Measurements from ENCODE around the gene CYP27A1. TPM values are rescaled to one million over a fixed set of nuclear protein-coding genes. Genes with fewer than 3 reads are reported as not detected.

CYP27A1 gene
- total RNA-seq, 1 experiment from 2014 or later, result 20.9 TPM

DNA sequence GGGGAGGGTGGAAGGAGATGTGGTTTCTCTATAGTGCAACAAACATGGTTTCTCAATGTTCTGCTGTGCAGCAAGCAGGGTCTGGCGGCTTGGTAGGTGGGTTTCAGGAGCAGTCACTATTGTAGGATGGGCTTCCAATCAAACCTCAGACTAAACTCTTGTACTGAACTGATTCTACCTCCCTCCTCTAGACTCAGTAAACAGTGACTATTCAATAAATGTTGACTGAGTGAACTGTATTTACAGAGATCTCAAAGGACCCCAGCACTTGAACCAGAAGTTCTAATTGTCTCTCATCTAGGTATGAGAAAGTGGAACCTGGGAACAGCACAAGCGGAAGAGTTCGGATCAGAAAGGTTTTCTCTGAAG is 26.8 kb upstream of the CYP27A1 start:
- Mint-ChIP-seq H3K36me3 (ENCODE audit: insufficient read depth, unreplicated experiment) (peaks cover 64% of the 10 kb centered on the region), H3K4me3 (ENCODE audit: unreplicated experiment) (no peak overlapping the region), H3K27me3 (ENCODE audit: insufficient read depth, unreplicated experiment) (no peaks in the 10 kb centered on the region), H3K27ac (ENCODE audit: unreplicated experiment) (no peak overlapping the region), H3K9me3 (ENCODE audit: unreplicated experiment) (no peaks in the 10 kb centered on the region), H3K4me1 (ENCODE audit: low read depth, unreplicated experiment) (no peaks in the 10 kb centered on the region)
- BruUV-seq (replicated peaks), result no TSS peak
- DNase-seq, result no peak
- H3K36me3 ChIP-seq (ENCODE audit: control insufficient read depth, insufficient read depth, low read length), result no peaks in the 10 kb centered on the region
- H3K27me3 ChIP-seq (replicated peaks; ENCODE audit: control insufficient read depth, insufficient read depth, low read length), result no peaks in the 10 kb centered on the region
- no peaks in the 10 kb centered on the region for H3K4me1 ChIP-seq
- no peaks in the 10 kb centered on the region for H3K9me3 ChIP-seq
- POLR2A ChIA-PET, result no interaction called here
- H3K4me3 ChIP-seq (ENCODE audit: low read depth, low read length), result no peak overlapping the region
- intact Hi-C loops (cut with micrococcal nuclease; ENCODE audit: unreplicated experiment), result no loop called here
- CTCF ChIA-PET, result no interaction called here
- TF ChIP-seq, protein P1, sequence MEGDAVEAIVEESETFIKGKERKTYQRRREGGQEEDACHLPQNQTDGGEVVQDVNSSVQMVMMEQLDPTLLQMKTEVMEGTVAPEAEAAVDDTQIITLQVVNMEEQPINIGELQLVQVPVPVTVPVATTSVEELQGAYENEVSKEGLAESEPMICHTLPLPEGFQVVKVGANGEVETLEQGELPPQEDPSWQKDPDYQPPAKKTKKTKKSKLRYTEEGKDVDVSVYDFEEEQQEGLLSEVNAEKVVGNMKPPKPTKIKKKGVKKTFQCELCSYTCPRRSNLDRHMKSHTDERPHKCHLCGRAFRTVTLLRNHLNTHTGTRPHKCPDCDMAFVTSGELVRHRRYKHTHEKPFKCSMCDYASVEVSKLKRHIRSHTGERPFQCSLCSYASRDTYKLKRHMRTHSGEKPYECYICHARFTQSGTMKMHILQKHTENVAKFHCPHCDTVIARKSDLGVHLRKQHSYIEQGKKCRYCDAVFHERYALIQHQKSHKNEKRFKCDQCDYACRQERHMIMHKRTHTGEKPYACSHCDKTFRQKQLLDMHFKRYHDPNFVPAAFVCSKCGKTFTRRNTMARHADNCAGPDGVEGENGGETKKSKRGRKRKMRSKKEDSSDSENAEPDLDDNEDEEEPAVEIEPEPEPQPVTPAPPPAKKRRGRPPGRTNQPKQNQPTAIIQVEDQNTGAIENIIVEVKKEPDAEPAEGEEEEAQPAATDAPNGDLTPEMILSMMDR (IDR thresholded peaks at IDR 0.05; ENCODE audit: insufficient read depth in 1 of 2, low read depth in 1 of 2, low read length in 1 of 2, severe bottlenecking in 1 of 2, unreplicated experiment in 1 of 2), result no peak

DNA sequence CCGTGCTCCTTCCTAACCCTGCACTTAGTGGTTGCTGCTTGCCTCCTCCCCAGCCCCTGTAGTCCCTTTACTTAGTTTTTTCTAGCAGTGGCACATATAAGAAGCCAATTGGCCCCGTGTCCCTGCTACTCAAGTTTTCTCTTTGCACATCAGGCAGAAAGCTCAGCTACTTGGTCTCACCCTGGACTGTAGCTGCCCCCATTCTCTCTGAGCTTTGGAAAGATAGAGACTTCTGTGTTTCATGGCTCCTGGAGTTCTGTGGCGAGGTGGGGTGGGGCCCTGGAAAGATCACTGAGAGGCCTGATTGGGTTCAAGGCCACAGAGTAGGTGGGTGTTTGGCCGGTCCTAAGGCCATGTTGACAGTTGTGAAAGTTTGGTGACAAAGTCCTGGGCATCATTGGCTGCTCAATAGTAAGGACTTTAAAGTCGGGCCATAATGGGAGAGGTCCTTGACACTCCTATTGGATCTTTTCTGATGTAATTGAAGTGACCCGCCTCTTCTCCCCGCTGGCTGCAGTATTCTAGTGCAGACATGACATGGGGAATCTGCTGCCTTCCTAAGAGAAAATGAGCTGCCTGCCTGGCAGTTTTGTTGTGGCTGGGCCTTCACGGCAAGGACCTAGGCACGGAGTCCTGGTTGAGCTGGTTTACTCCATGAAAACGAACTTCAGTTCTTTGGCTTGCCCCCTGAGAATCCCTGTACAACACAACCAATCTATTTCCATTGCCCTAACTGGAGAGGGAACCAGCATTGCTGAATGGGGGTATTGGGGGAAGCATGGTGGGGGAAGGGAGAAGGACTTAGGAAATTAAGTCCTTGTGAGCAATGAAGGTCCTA is 26.2 kb upstream of the CYP27A1 start:
- Mint-ChIP-seq H3K4me3 (ENCODE audit: unreplicated experiment) (no peak overlapping the region), H3K4me1 (ENCODE audit: low read depth, unreplicated experiment) (no peaks in the 10 kb centered on the region), H3K36me3 (ENCODE audit: insufficient read depth, unreplicated experiment) (peaks cover 58% of the 10 kb centered on the region), H3K27me3 (ENCODE audit: insufficient read depth, unreplicated experiment) (no peaks in the 10 kb centered on the region), H3K27ac (ENCODE audit: unreplicated experiment) (no peak overlapping the region), H3K9me3 (ENCODE audit: unreplicated experiment) (no peaks in the 10 kb centered on the region)
- intact Hi-C loops (cut with micrococcal nuclease; ENCODE audit: unreplicated experiment), result no loop called here
- H3K27me3 ChIP-seq (replicated peaks; ENCODE audit: control insufficient read depth, insufficient read depth, low read length), result no peaks in the 10 kb centered on the region
- DNase-seq, result no peak
- no TSS peak for BruUV-seq (replicated peaks)
- POLR2A ChIA-PET, result no interaction called here
- H3K4me3 ChIP-seq (ENCODE audit: low read depth, low read length), result no peak overlapping the region
- no peaks in the 10 kb centered on the region for H3K36me3 ChIP-seq (ENCODE audit: control insufficient read depth, insufficient read depth, low read length)
- H3K9me3 ChIP-seq, result no peaks in the 10 kb centered on the region
- TF ChIP-seq, protein P1 (IDR thresholded peaks at IDR 0.05; ENCODE audit: insufficient read depth in 1 of 2, low read depth in 1 of 2, low read length in 1 of 2, severe bottlenecking in 1 of 2, unreplicated experiment in 1 of 2), result no peak
- no peaks in the 10 kb centered on the region for H3K4me1 ChIP-seq
- CTCF ChIA-PET, result no interaction called here

GRCh38 chr2:218756599-218757377 is 25.2 kb upstream of the CYP27A1 start:
- POLR2A ChIA-PET, result no interaction called here
- H3K27me3 Mint-ChIP-seq (ENCODE audit: insufficient read depth, unreplicated experiment), result no peaks in the 10 kb centered on the region
- H3K4me1 Mint-ChIP-seq (ENCODE audit: low read depth, unreplicated experiment), result no peaks in the 10 kb centered on the region
- H3K27me3 ChIP-seq (replicated peaks; ENCODE audit: control insufficient read depth, insufficient read depth, low read length), result no peaks in the 10 kb centered on the region
- H3K27ac Mint-ChIP-seq (ENCODE audit: unreplicated experiment), result no peak overlapping the region
- H3K9me3 Mint-ChIP-seq (ENCODE audit: unreplicated experiment), result no peaks in the 10 kb centered on the region
- no TSS peak for BruUV-seq (replicated peaks)
- TF ChIP-seq, protein P1 (IDR thresholded peaks at IDR 0.05; ENCODE audit: insufficient read depth in 1 of 2, low read depth in 1 of 2, low read length in 1 of 2, severe bottlenecking in 1 of 2, unreplicated experiment in 1 of 2), result no peak
- no peaks in the 10 kb centered on the region for H3K9me3 ChIP-seq
- H3K4me1 ChIP-seq, result no peaks in the 10 kb centered on the region
- H3K36me3 Mint-ChIP-seq (ENCODE audit: insufficient read depth, unreplicated experiment), result peaks cover 50% of the 10 kb centered on the region
- intact Hi-C loops (cut with micrococcal nuclease; ENCODE audit: unreplicated experiment), result loop anchor here (1.0 kb wide), 1 partner anchor 91 kb away; no protein-coding TSS in a partner anchor
- no peak overlapping the region for H3K4me3 Mint-ChIP-seq (ENCODE audit: unreplicated experiment)
- H3K36me3 ChIP-seq (ENCODE audit: control insufficient read depth, insufficient read depth, low read length), result no peaks in the 10 kb centered on the region
- no peak for DNase-seq
- CTCF ChIA-PET, result interaction anchor here (0.7 to 1.7 kb wide), 2 partner anchors 25 to 91 kb away, joined by 3 to 11 read pairs; partner anchors contain the start of gene CYP27A1
- H3K4me3 ChIP-seq (ENCODE audit: low read depth, low read length), result no peak overlapping the region

All from Caco-2 (cell line).